Neural cell (in vitro differentiated cells): ENCODE data around the gene FLOT2. TPM values are rescaled to one million over a fixed set of nuclear protein-coding genes. Genes with fewer than 3 reads are reported as not detected.

Source experiments
- H2AFZ ChIP-seq: fragments of 200-600, 300-800 bp; sonication (generic), shearing (Covaris generic); 2 replicates; pipeline ENCODE4 v1.6.0; 2014; ENCODE audit warnings: low read depth, mild to moderate bottlenecking, antibody characterized with exemption, low read length, moderate library complexity
- H3F3A ChIP-seq: fragments of 200-600 bp; shearing (Covaris generic); 2 replicates; pipeline ENCODE4 v1.6.1; 2016; ENCODE audit warnings: mild to moderate bottlenecking, moderate library complexity, mixed read lengths, antibody characterized with exemption, low read length; ENCODE audit not compliant: insufficient read depth, poor library complexity, severe bottlenecking
- H3K27ac ChIP-seq: fragments of 200-600, 300-800 bp; sonication (generic), shearing (Covaris generic); 2 replicates; pipeline ENCODE4 v1.5.1; 2014; ENCODE audit warnings: mild to moderate bottlenecking, low read length, moderate library complexity
- H3K27me3 ChIP-seq: fragments of 300-800, 200-600 bp; sonication (generic), shearing (Covaris generic); 2 replicates; pipeline ENCODE4 v1.6.0; 2014; ENCODE audit warnings: mild to moderate bottlenecking, low read depth, low read length, moderate library complexity; ENCODE audit not compliant: insufficient read depth
- H3K36me3 ChIP-seq: fragments of 300-800, 200-600 bp; sonication (generic), shearing (Covaris generic); 2 replicates; pipeline ENCODE4 v1.5.1; 2014; ENCODE audit warnings: mild to moderate bottlenecking, antibody characterized with exemption, low read length, moderate library complexity; ENCODE audit not compliant: insufficient read depth
- H3K4me2 ChIP-seq: fragments of 300-800, 200-600 bp; sonication (generic), shearing (Covaris generic); 2 replicates; pipeline ENCODE4 v1.6.0; 2014; ENCODE audit warnings: mild to moderate bottlenecking, low read length
- H3K4me3 ChIP-seq: fragments of 300-800, 200-600 bp; sonication (generic), shearing (Covaris generic); 2 replicates; pipeline ENCODE4 v1.5.1; 2014; ENCODE audit warnings: mild to moderate bottlenecking, low read length, moderate library complexity
- H3K79me2 ChIP-seq: fragments of 200-600 bp; shearing (Covaris generic); replicated peaks from 2 replicates; pipeline ENCODE4 v1.6.0; 2014; ENCODE audit warnings: mild to moderate bottlenecking, low read length, moderate library complexity; ENCODE audit not compliant: insufficient read depth
- H3K9ac ChIP-seq: fragments of 300-800, 200-600 bp; sonication (generic), shearing (Covaris generic); 2 replicates; pipeline ENCODE4 v1.6.1; 2016; ENCODE audit warnings: mild to moderate bottlenecking, low read length, mixed read lengths
- H3K9me2 ChIP-seq: fragments of 200-600 bp; shearing (Covaris generic); 2 replicates; pipeline ENCODE4 v1.6.1; 2016; ENCODE audit warnings: mild to moderate bottlenecking, low read length, mixed read lengths; ENCODE audit not compliant: insufficient read depth
- H3K9me3 ChIP-seq: fragments of 200-600, 300-800 bp; sonication (generic), shearing (Covaris generic); 2 replicates; pipeline ENCODE4 v1.6.1; 2016; ENCODE audit warnings: mild to moderate bottlenecking, mixed run types, low read length, moderate library complexity, mixed read lengths
- H4K20me1 ChIP-seq: fragments of 200-600 bp; shearing (Covaris generic); 2 replicates; pipeline ENCODE4 v1.6.1; 2016; ENCODE audit warnings: mild to moderate bottlenecking, mixed run types; ENCODE audit not compliant: insufficient read depth
- EP300 ChIP-seq: fragments of 450-650 bp; conservative IDR thresholded peaks from 2 replicates; pipeline ENCODE4 v1.6.1; 2014; ENCODE audit warnings: antibody characterized with exemption, mild to moderate bottlenecking, moderate library complexity; ENCODE audit not compliant: poor library complexity, severe bottlenecking
- EZH2 ChIP-seq: fragments of 200-600, 300-800 bp; shearing (Covaris generic), sonication (generic); IDR thresholded peaks from 2 replicates; pipeline ENCODE4 v1.6.1; 2014; ENCODE audit warnings: antibody characterized with exemption, low read length, borderline replicate concordance, mild to moderate bottlenecking; ENCODE audit not compliant: insufficient read depth, poor library complexity, severe bottlenecking
- MXI1 ChIP-seq: fragments of 450-650 bp; conservative IDR thresholded peaks from 2 replicates; pipeline ENCODE4 v1.6.1; 2014; ENCODE audit warnings: antibody characterized with exemption, mild to moderate bottlenecking; ENCODE audit not compliant: poor library complexity, severe bottlenecking
- POLR2AphosphoS5 ChIP-seq: IDR thresholded peaks from 2 replicates; pipeline ENCODE4 v1.6.1; 2012
- RAD21 ChIP-seq: fragments of 450-650 bp; conservative IDR thresholded peaks from 2 replicates; pipeline ENCODE4 v1.6.1; 2014; ENCODE audit warnings: antibody characterized with exemption, mild to moderate bottlenecking, moderate library complexity
- SMC3 ChIP-seq: fragments of 450-650 bp; conservative IDR thresholded peaks from 2 replicates; pipeline ENCODE4 v1.6.1; 2014; ENCODE audit warnings: antibody characterized with exemption, mild to moderate bottlenecking, moderate library complexity; ENCODE audit not compliant: poor library complexity
- TAF1 ChIP-seq: IDR thresholded peaks from 2 replicates; pipeline ENCODE4 v1.6.1; 2012; ENCODE audit warnings: low read depth
- polyA plus RNA-seq: library from polyadenylated mRNA; depleted of rRNA; stranded (reverse); fragments of >200 nt; gene quantifications from 2 replicates; pipeline ENCODE4 v1.2.3, GENCODE V29; 2014
- TF ChIP-seq, protein P1 (sequence below): IDR thresholded peaks from 2 replicates; pipeline ENCODE4 v1.6.1; 2012; ENCODE audit warnings: borderline replicate concordance
- TF ChIP-seq, protein P2 (sequence below): fragments of 450-650 bp; IDR thresholded peaks from 2 replicates; pipeline ENCODE4 v1.5.1; 2014; ENCODE audit warnings: antibody characterized with exemption, mild to moderate bottlenecking, moderate library complexity; ENCODE audit not compliant: poor library complexity, severe bottlenecking

Gene FLOT2
- polyA plus RNA-seq, 1 donor from 2014 or later, result 27.5 TPM

DNA sequence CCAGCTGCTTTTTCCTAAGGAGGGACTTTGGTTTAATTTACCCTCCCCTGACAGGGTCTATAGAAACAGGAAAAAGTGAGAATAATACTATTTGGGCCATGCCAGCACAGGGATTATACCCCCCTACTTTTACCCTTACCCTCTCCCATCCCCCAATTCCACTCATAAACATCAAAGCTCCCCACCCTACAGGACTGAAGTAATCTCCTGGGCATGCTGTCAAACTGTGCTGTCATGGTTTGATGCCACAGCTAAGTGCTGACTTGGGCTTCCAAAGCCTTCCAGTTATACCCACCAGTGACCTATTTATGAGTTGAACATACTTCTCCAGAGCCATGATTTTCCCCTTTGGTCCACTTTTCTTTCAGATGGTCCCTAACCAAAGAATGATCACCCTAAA is 41.0 kb upstream of the FLOT2 start:
- Histone ChIP-seq H3F3A (peaks cover 4% of the 10 kb centered on the region), H3K36me3 (no peaks in the 10 kb centered on the region), H3K4me3 (no peak overlapping the region), H3K9me2 (no peaks in the 10 kb centered on the region), H3K9me3 (no peaks in the 10 kb centered on the region), H3K79me2 (peaks cover 72% of the 10 kb centered on the region), H2AFZ (no peak overlapping the region), H4K20me1 (peaks cover 8% of the 10 kb centered on the region), H3K4me2 (no peak overlapping the region), H3K27me3 (no peaks in the 10 kb centered on the region), H3K27ac (no peak overlapping the region), H3K9ac (no peak overlapping the region)
- no peak for TF ChIP-seq EP300
- no peak for TF ChIP-seq TAF1
- no peak for TF ChIP-seq POLR2AphosphoS5
- TF ChIP-seq, protein P1, sequence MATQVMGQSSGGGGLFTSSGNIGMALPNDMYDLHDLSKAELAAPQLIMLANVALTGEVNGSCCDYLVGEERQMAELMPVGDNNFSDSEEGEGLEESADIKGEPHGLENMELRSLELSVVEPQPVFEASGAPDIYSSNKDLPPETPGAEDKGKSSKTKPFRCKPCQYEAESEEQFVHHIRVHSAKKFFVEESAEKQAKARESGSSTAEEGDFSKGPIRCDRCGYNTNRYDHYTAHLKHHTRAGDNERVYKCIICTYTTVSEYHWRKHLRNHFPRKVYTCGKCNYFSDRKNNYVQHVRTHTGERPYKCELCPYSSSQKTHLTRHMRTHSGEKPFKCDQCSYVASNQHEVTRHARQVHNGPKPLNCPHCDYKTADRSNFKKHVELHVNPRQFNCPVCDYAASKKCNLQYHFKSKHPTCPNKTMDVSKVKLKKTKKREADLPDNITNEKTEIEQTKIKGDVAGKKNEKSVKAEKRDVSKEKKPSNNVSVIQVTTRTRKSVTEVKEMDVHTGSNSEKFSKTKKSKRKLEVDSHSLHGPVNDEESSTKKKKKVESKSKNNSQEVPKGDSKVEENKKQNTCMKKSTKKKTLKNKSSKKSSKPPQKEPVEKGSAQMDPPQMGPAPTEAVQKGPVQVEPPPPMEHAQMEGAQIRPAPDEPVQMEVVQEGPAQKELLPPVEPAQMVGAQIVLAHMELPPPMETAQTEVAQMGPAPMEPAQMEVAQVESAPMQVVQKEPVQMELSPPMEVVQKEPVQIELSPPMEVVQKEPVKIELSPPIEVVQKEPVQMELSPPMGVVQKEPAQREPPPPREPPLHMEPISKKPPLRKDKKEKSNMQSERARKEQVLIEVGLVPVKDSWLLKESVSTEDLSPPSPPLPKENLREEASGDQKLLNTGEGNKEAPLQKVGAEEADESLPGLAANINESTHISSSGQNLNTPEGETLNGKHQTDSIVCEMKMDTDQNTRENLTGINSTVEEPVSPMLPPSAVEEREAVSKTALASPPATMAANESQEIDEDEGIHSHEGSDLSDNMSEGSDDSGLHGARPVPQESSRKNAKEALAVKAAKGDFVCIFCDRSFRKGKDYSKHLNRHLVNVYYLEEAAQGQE, result no peak
- no peak for TF ChIP-seq MXI1
- no peak for TF ChIP-seq SMC3
- no peak for TF ChIP-seq RAD21
- TF ChIP-seq EZH2, result no peak
- TF ChIP-seq, protein P2, sequence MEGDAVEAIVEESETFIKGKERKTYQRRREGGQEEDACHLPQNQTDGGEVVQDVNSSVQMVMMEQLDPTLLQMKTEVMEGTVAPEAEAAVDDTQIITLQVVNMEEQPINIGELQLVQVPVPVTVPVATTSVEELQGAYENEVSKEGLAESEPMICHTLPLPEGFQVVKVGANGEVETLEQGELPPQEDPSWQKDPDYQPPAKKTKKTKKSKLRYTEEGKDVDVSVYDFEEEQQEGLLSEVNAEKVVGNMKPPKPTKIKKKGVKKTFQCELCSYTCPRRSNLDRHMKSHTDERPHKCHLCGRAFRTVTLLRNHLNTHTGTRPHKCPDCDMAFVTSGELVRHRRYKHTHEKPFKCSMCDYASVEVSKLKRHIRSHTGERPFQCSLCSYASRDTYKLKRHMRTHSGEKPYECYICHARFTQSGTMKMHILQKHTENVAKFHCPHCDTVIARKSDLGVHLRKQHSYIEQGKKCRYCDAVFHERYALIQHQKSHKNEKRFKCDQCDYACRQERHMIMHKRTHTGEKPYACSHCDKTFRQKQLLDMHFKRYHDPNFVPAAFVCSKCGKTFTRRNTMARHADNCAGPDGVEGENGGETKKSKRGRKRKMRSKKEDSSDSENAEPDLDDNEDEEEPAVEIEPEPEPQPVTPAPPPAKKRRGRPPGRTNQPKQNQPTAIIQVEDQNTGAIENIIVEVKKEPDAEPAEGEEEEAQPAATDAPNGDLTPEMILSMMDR, result no peak

DNA sequence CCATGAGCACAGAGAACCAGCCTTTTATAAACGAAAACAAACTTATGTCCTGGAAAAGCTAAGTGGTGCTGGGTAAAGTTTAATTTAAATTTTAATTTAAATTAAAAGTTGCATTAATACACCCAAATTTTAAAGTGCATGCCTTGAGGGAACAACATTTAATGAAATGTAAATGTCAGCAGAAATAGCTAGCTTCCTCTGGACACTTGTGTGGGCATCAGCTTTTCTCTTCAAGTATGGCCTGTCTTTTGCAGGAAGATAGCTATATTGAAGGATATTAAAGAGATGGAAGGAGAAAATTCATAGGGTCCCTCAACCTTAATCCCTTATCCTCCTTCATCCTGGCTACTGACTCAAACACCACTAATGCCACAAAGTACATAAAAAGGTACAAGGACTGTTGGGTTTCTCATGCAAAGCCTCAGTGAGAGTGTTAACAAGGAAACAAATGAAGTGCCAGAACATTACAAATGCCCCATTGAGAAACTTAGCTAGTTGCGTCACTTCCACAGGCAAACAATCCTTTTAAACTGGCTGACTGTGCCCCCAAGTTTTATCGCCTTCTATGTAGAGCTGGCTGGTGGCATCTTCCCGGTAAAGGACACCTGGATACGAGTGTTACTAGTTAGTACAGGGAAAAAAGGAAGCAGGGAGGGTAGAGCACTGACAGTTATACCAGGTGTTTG is 39.7 kb upstream of the FLOT2 start:
- TF ChIP-seq, protein P1, result no peak
- TF ChIP-seq MXI1 (no peak), SMC3 (no peak), RAD21 (no peak), EZH2 (no peak), POLR2AphosphoS5 (no peak), TAF1 (no peak), EP300 (no peak)
- TF ChIP-seq, protein P2, result no peak
- Histone ChIP-seq H2AFZ (no peak overlapping the region), H4K20me1 (peaks cover 12% of the 10 kb centered on the region), H3K4me2 (no peak overlapping the region), H3K9me2 (no peaks in the 10 kb centered on the region), H3K36me3 (no peaks in the 10 kb centered on the region), H3F3A (peaks cover 4% of the 10 kb centered on the region), H3K4me3 (no peak overlapping the region), H3K27me3 (no peaks in the 10 kb centered on the region), H3K9ac (no peak overlapping the region), H3K9me3 (no peaks in the 10 kb centered on the region), H3K79me2 (peaks cover 64% of the 10 kb centered on the region), H3K27ac (no peak overlapping the region)
